OCI-LY3 (cell line): ENCODE data around the gene MAPK12.
"Not testable (repeated sequence)": the region's sequence is repeated elsewhere in the genome, so short reads cannot be mapped to it uniquely, and the experiment has no call there.

Source experiments
- H2AFZ ChIP-seq: fragments of 200-600, 300-600 bp; shearing (Covaris generic); 2 replicates; pipeline ENCODE4 v1.6.0; 2014; ENCODE audit warnings: antibody characterized with exemption, low read depth, low read length
- H3K27ac ChIP-seq: fragments of 200-600, 300-600 bp; sonication (generic); 2 replicates; pipeline ENCODE4 v1.5.1; 2014; ENCODE audit warnings: mild to moderate bottlenecking, low read length, moderate library complexity, mixed read lengths
- H3K27me3 ChIP-seq: fragments of 200-600, 300-600 bp; sonication (generic); 2 replicates; pipeline ENCODE4 v1.6.1; 2014; ENCODE audit warnings: low read depth, low read length, mixed read lengths
- H3K36me3 ChIP-seq: fragments of 200-600, 300-600 bp; sonication (generic); replicated peaks from 2 replicates; pipeline ENCODE3; 2014; ENCODE audit warnings: low read depth, low read length, mixed read lengths
- H3K4me1 ChIP-seq: fragments of 300-600, 200-600 bp; sonication (generic); 2 replicates; pipeline ENCODE4 v1.6.1; 2014; ENCODE audit warnings: low read length, mixed read lengths
- H3K4me2 ChIP-seq: fragments of 200-600, 300-600 bp; sonication (generic); 2 replicates; pipeline ENCODE4 v1.6.1; 2014; ENCODE audit warnings: low read length, mixed read lengths
- H3K4me3 ChIP-seq: fragments of 300-600, 200-600 bp; sonication (generic); 2 replicates; pipeline ENCODE4 v1.5.1; 2014; ENCODE audit warnings: antibody characterized with exemption, mild to moderate bottlenecking, low read length, moderate library complexity
- H3K79me2 ChIP-seq: fragments of 300-600, 200-600 bp; shearing (Covaris generic); 2 replicates; pipeline ENCODE4 v1.6.1; 2014; ENCODE audit warnings: mild to moderate bottlenecking, low read length, mixed read lengths
- H3K9ac ChIP-seq: fragments of 300-600, 200-600 bp; shearing (Covaris generic); 2 replicates; pipeline ENCODE4 v1.6.0; 2014; ENCODE audit warnings: mild to moderate bottlenecking, low read length, moderate library complexity
- H3K9me3 ChIP-seq: fragments of 200-600, 300-600 bp; shearing (Covaris generic); 2 replicates; pipeline ENCODE4 v1.6.1; 2014; ENCODE audit warnings: low read length, mixed read lengths; ENCODE audit not compliant: insufficient read depth
- H4K20me1 ChIP-seq: fragments of 200-600, 300-600 bp; sonication (generic); 2 replicates; pipeline ENCODE4 v1.6.1; 2016; ENCODE audit warnings: low read length, mixed read lengths; ENCODE audit not compliant: insufficient read depth
- EZH2phosphoT487 ChIP-seq: fragments of 200-600 bp; shearing (Covaris generic); IDR thresholded peaks from 2 replicates; pipeline ENCODE4 v1.6.1; 2018; ENCODE audit warnings: antibody characterized with exemption, mixed run types, low read depth
- TF ChIP-seq, protein P1 (sequence below): fragments of 200-600, 300-600 bp; sonication (generic); IDR thresholded peaks from 2 replicates; pipeline ENCODE4 v1.5.1; 2014; ENCODE audit warnings: antibody characterized with exemption, low read length, low read depth

Gene MAPK12

DNA sequence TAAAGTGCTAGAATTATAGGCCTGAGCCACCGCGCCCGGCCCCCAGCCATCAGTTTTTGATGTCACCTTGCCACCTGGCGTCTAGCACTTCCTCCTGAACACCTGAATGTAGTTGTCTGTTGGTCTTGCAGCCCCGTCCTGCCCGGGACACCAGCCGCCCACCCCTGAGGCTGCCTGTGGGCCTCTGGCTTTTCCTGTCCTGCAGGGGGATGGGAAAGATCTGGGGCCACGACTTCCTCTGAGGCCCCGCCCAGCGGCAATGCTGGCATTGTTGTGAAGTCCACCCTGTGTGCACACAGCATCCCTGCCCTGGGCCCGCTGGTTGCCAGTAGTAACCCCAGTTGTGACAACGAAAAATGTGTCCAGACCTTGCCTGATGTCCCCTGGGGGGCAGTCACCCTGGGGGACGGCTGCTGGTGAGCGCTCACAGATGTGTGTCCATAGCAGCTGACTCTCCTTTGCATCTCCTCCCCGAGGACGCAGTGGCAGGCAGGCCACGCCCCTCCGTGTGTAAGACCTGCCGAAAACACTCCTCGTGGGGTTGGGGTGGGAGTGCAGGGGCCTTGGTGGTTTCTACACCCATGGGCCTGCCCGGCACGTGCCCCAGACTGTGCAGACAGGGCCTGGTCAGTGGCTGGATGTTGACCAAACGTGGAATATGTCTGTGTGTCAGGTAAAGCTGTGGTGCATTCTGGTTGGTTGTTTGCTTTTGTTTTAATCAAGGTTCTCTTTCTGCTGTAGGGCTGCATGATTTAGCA lies 53.9 kb downstream of the MAPK12 start:
- Histone ChIP-seq H3K79me2 (peaks cover 9% of the 10 kb centered on the region), H2AFZ (no peak overlapping the region), H3K36me3 (peaks cover 10% of the 10 kb centered on the region), H3K9me3 (no peaks in the 10 kb centered on the region), H3K27me3 (no peaks in the 10 kb centered on the region), H3K4me3 (no peak overlapping the region), H3K4me2 (no peak overlapping the region), H3K27ac (no peak overlapping the region), H3K9ac (no peak overlapping the region), H4K20me1 (0 out of 2 replicates have a peak, but pooled peaks cover 1% of the 10 kb centered on the region), H3K4me1 (0 out of 2 replicates have a peak, but pooled peaks cover 7% of the 10 kb centered on the region)
- TF ChIP-seq, protein P1, sequence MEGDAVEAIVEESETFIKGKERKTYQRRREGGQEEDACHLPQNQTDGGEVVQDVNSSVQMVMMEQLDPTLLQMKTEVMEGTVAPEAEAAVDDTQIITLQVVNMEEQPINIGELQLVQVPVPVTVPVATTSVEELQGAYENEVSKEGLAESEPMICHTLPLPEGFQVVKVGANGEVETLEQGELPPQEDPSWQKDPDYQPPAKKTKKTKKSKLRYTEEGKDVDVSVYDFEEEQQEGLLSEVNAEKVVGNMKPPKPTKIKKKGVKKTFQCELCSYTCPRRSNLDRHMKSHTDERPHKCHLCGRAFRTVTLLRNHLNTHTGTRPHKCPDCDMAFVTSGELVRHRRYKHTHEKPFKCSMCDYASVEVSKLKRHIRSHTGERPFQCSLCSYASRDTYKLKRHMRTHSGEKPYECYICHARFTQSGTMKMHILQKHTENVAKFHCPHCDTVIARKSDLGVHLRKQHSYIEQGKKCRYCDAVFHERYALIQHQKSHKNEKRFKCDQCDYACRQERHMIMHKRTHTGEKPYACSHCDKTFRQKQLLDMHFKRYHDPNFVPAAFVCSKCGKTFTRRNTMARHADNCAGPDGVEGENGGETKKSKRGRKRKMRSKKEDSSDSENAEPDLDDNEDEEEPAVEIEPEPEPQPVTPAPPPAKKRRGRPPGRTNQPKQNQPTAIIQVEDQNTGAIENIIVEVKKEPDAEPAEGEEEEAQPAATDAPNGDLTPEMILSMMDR, result no peak
- TF ChIP-seq EZH2phosphoT487, result no peak

DNA sequence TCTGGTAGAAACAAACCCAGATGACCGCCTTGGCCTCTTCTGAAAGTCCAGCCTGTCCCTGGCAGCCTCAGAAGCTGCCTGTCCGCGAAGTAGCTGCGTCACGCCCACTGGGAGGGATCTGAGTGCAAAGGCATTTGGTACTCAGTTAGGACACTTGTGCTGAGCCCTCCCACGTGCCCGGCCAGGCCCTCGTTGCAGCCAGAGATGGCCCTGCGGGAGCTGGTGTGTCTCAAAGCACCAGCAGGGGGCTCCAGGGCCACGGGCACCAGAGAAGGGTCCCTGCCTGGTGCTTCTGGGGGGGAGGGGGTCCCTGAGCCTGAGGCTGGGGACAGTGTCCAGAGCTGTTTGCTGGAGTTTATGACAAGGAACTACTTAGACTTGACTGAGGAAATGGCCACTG lies 54.9 kb downstream of the MAPK12 start:
- Histone ChIP-seq H3K27me3 (no peaks in the 10 kb centered on the region), H3K79me2 (peaks cover 18% of the 10 kb centered on the region), H3K36me3 (peaks cover 10% of the 10 kb centered on the region), H4K20me1 (peaks cover 10% of the 10 kb centered on the region; the same call in 1 of the 2 replicates), H3K27ac (no peak overlapping the region), H3K9me3 (no peaks in the 10 kb centered on the region), H3K4me3 (no peak overlapping the region), H3K4me1 (peaks cover 12% of the 10 kb centered on the region; the same call in 1 of the 2 replicates), H3K4me2 (no peak overlapping the region), H2AFZ (no peak overlapping the region), H3K9ac (no peak overlapping the region)
- no peak for TF ChIP-seq EZH2phosphoT487
- TF ChIP-seq, protein P1, result peak; percentile 44

DNA sequence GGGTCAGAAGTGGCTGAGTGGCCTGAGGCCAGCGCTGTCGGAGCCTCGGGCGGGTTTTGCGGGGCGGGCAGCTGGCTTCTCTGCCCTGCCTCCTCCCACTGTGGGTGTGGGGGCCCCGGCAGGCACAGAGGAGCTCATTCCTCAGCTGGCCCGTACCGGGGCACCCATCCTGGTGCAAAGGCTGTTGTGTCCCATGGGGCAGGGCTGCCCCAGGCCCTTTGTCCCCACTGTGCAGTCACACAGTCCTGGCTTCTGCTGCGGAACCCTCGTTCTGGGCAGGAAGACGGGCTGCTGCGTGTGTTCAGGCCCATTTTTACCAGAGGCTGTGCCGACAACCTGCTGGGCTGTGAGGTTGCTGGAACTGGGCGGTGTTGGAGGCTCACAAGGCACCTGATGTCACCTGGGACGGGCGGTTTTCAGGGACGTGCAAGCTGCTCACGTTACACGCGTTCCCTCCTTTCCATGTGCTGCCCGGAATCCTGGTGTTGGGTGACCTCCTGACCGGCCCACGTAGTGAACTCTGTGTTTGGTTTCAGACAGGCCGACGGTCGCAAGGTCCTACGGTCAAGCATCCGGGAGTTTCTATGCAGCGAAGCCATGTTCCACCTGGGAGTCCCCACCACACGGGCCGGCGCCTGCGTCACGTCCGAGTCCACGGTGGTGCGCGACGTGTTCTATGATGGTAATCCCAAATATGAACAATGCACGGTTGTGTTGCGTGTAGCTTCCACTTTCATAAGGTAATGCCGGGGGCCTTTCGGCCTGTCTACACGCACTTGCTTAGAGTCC lies 55.5 kb downstream of the MAPK12 start:
- Histone ChIP-seq H3K79me2 (peaks cover 23% of the 10 kb centered on the region), H3K27me3 (no peaks in the 10 kb centered on the region), H4K20me1 (peaks cover 10% of the 10 kb centered on the region; the same call in 1 of the 2 replicates), H3K4me3 (no peak overlapping the region), H2AFZ (no peak overlapping the region), H3K9me3 (no peaks in the 10 kb centered on the region), H3K4me2 (no peak overlapping the region), H3K27ac (no peak overlapping the region), H3K36me3 (peaks cover 10% of the 10 kb centered on the region), H3K9ac (no peak overlapping the region), H3K4me1 (peaks cover 12% of the 10 kb centered on the region; the same call in 1 of the 2 replicates)
- TF ChIP-seq, protein P1, result no peak
- no peak for TF ChIP-seq EZH2phosphoT487

DNA sequence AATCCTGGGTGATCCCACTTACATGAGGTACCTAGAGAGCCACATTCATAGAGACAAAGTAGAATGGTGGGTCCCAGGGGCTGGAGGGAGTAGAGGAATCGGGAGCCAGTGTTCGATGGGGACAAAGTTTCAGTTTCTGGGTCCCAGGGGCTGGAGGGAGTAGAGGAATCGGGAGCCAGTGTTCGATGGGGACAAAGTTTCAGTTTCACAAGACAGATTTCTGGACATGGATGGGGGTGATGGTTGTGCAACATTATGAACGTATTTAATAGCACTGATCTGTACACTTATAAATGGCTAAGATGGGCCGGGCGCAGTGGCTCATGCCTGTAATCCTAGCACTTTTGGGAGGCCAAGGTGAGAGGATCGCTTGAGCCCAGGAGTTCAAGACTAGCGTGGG lies 56.5 kb downstream of the MAPK12 start:
- not testable (repeated sequence) for H3K27ac ChIP-seq, H4K20me1 ChIP-seq, H3K36me3 ChIP-seq, H3K9me3 ChIP-seq, H2AFZ ChIP-seq, H3K4me3 ChIP-seq, H3K4me2 ChIP-seq, H3K9ac ChIP-seq, H3K27me3 ChIP-seq
- Histone ChIP-seq H3K4me1 (peaks cover 12% of the 10 kb centered on the region; the same call in 1 of the 2 replicates), H3K79me2 (peaks cover 23% of the 10 kb centered on the region)
